CD14-positive monocyte (primary cell): Measurements from ENCODE around the gene SEPTIN6. TPM values are rescaled to one million over a fixed set of nuclear protein-coding genes. Genes with fewer than 3 reads are reported as not detected.
A peak's percentile ranks its signal among the peaks of the same experiment; 100 is the strongest.

Source experiments
- DNase-seq, 3 donors: peaks; one replicate each; pipeline ENCODE4 v3.0.0-alpha.2; 2011 to 2022
- H2AFZ ChIP-seq: 2 replicates; pipeline ENCODE4 v1.6.0; 2012; ENCODE audit warnings: mild to moderate bottlenecking, low read depth, low read length, inconsistent platforms; ENCODE audit not compliant: insufficient read depth, poor library complexity, severe bottlenecking
- H3K27ac ChIP-seq, 2 donors: 1 replicate in 1 of 2; 2 replicates in 1 of 2; pipeline ENCODE4 v1.5.1; 2012 to 2013; ENCODE audit warnings: low read length in 2 of 2, control low read depth in 1 of 2, inconsistent platforms in 1 of 2, low read depth in 1 of 2, mild to moderate bottlenecking in 1 of 2
- H3K27me3 ChIP-seq, 2 donors: one replicate each; pipeline versions ENCODE4 v1.6.0 to v1.6.1; 2011 to 2013; ENCODE audit warnings: low read length in 2 of 2; ENCODE audit not compliant: control insufficient read depth in 2 of 2, insufficient read depth in 2 of 2
- H3K36me3 ChIP-seq, 2 donors: replicated peaks in 1 of 2; 1 replicate in 1 of 2; 2 replicates in 1 of 2; pipeline versions ENCODE4 v1.5.1 to v1.6.1; 2012 to 2013; ENCODE audit warnings: low read length in 2 of 2, control low read depth in 1 of 2, inconsistent platforms in 1 of 2, mild to moderate bottlenecking in 1 of 2; ENCODE audit not compliant: insufficient read depth in 2 of 2, control insufficient read depth in 1 of 2
- H3K4me1 ChIP-seq, 2 donors: 1 replicate in 1 of 2; 2 replicates in 1 of 2; pipeline versions ENCODE4 v1.5.1 to v1.6.1; 2012 to 2013; ENCODE audit warnings: low read length in 2 of 2, control low read depth in 1 of 2, inconsistent platforms in 1 of 2, mild to moderate bottlenecking in 1 of 2, moderate library complexity in 1 of 2; ENCODE audit not compliant: insufficient read depth in 2 of 2, control insufficient read depth in 1 of 2
- H3K4me2 ChIP-seq: replicated peaks from 2 replicates; pipeline ENCODE3; 2012; ENCODE audit warnings: low read length, moderate library complexity, mild to moderate bottlenecking; ENCODE audit not compliant: poor library complexity, severe bottlenecking; ENCODE audit errors: extremely low read depth
- H3K4me3 ChIP-seq, 3 experiments: fragments of 200-600 bp in 1 of 3; sonication (generic) in 1 of 3; replicated peaks in 1 of 3; 1 replicate in 2 of 3; 2 replicates in 1 of 3; pipeline ENCODE4 v1.5.1; 2011 to 2013; ENCODE audit warnings: low read length in 3 of 3, mild to moderate bottlenecking in 3 of 3, control low read depth in 2 of 3, low read depth in 2 of 3, inconsistent platforms in 1 of 3, moderate library complexity in 1 of 3
- H3K79me2 ChIP-seq: 2 replicates; pipeline ENCODE4 v1.6.0; 2012; ENCODE audit warnings: mild to moderate bottlenecking, control low read depth, inconsistent platforms, low read length, moderate library complexity; ENCODE audit not compliant: insufficient read depth
- H3K9ac ChIP-seq: 2 replicates; pipeline ENCODE4 v1.6.0; 2017; ENCODE audit warnings: low read length, mild to moderate bottlenecking; ENCODE audit not compliant: insufficient read depth, poor library complexity, severe bottlenecking
- H3K9me3 ChIP-seq, 2 donors: replicated peaks in 1 of 2; 1 replicate in 1 of 2; 2 replicates in 1 of 2; pipeline versions ENCODE4 v1.5.1 to v1.6.1; 2012 to 2013; ENCODE audit warnings: low read length in 2 of 2, control low read depth in 1 of 2; ENCODE audit not compliant: control insufficient read depth in 1 of 2, insufficient read depth in 1 of 2
- H4K20me1 ChIP-seq: 2 replicates; pipeline ENCODE4 v1.6.0; 2012; ENCODE audit warnings: mild to moderate bottlenecking, low read length, control low read depth, moderate library complexity; ENCODE audit not compliant: insufficient read depth
- H3K27ac Mint-ChIP-seq, 7 donors: one replicate each; pipeline ENCODE4 v1.8.0; 2020; ENCODE audit warnings: mild to moderate bottlenecking in 7 of 7, mixed read lengths in 7 of 7, moderate library complexity in 6 of 7, inconsistent platforms in 2 of 7
- H3K27me3 Mint-ChIP-seq, 3 donors: one replicate each; pipeline ENCODE4 v1.8.0; 2021 to 2022; ENCODE audit warnings: low read depth in 3 of 3, mild to moderate bottlenecking in 3 of 3, mixed read lengths in 3 of 3, moderate library complexity in 3 of 3, inconsistent platforms in 1 of 3
- H3K36me3 Mint-ChIP-seq, 2 donors: one replicate each; pipeline ENCODE4 v1.8.0; 2020; ENCODE audit warnings: mixed read lengths in 2 of 2, inconsistent platforms in 1 of 2, mild to moderate bottlenecking in 1 of 2
- H3K4me1 Mint-ChIP-seq: one replicate; pipeline ENCODE4 v1.8.0; 2020; ENCODE audit warnings: mild to moderate bottlenecking, mixed read lengths
- H3K4me3 Mint-ChIP-seq, 2 donors: one replicate each; pipeline ENCODE4 v1.8.0; 2020; ENCODE audit warnings: mild to moderate bottlenecking in 2 of 2, mixed read lengths in 2 of 2, moderate library complexity in 1 of 2
- H3K9me3 Mint-ChIP-seq, 7 donors: one replicate each; pipeline ENCODE4 v1.8.0; 2020 to 2022; ENCODE audit warnings: mixed read lengths in 7 of 7, mild to moderate bottlenecking in 6 of 7, moderate library complexity in 6 of 7, inconsistent platforms in 2 of 7
- WGBS: methylation state at CpG from one replicate; pipeline ENCODE4 v1.1.5; 2013; ENCODE audit warnings: missing lambda C conversion rate; ENCODE audit not compliant: insufficient coverage; 5-methylcytosine and 5-hydroxymethylcytosine counted together
- intact Hi-C, 2 donors: fragments of 100-400 bp; cut with micrococcal nuclease; formaldehyde crosslinking; loops; one replicate each; pipeline versions ENCODE4 v1.15.0 to v1.15.1; 2023
- polyA plus RNA-seq, 3 donors: library from polyadenylated mRNA; depleted of rRNA in 1 of 3; unstranded in 2 of 3; stranded (reverse) in 1 of 3; fragments of 300-500 nt in 2 of 3; fragments of >200 nt in 1 of 3; fragmentation: Illumina TruSeq in 2 of 3; gene quantifications; 1 replicate in 2 of 3; 2 replicates in 1 of 3; pipeline ENCODE4 v1.2.3, GENCODE V29; 2012 to 2021
- TF ChIP-seq, protein P1 (sequence below): fragments of 200-600 bp; IDR thresholded peaks from one replicate; pipeline ENCODE4 v1.8.0; 2022; ENCODE audit warnings: antibody characterized with exemption, mild to moderate bottlenecking

The SEPTIN6 gene
- polyA plus RNA-seq, 3 donors: 21.8 to 52.7 (median 31.1) TPM

GRCh38 chrX:119648421-119648775 is 44.6 kb downstream of the SEPTIN6 start:
- Histone ChIP-seq H3K9me3 (no peaks in the 10 kb centered on the region), H3K27me3 (no peaks in the 10 kb centered on the region), H3K36me3 (peaks cover 31 to 66% of the 10 kb centered on the region in 2 donors), H2AFZ (no peak overlapping the region), H3K4me1 (no peaks in the 10 kb centered on the region), H3K4me2 (no peak overlapping the region), H3K27ac (no peak overlapping the region), H3K79me2 (no peaks in the 10 kb centered on the region), H4K20me1 (no peaks in the 10 kb centered on the region), H3K9ac (no peak overlapping the region), H3K4me3 (no peak overlapping the region)
- DNase-seq: no peak
- Mint-ChIP-seq H3K27me3 (peaks cover 0 to 9% (median 1%) of the 10 kb centered on the region in 3 donors), H3K9me3 (peaks cover 0 to 2% (median 0%) of the 10 kb centered on the region in 7 donors), H3K4me3 (no peak overlapping the region), H3K4me1 (no peaks in the 10 kb centered on the region), H3K27ac (peak overlapping the region in 1 of 7 donors; percentile 32), H3K36me3 (peaks cover 43 to 64% of the 10 kb centered on the region in 2 donors)
- TF ChIP-seq, protein P1, sequence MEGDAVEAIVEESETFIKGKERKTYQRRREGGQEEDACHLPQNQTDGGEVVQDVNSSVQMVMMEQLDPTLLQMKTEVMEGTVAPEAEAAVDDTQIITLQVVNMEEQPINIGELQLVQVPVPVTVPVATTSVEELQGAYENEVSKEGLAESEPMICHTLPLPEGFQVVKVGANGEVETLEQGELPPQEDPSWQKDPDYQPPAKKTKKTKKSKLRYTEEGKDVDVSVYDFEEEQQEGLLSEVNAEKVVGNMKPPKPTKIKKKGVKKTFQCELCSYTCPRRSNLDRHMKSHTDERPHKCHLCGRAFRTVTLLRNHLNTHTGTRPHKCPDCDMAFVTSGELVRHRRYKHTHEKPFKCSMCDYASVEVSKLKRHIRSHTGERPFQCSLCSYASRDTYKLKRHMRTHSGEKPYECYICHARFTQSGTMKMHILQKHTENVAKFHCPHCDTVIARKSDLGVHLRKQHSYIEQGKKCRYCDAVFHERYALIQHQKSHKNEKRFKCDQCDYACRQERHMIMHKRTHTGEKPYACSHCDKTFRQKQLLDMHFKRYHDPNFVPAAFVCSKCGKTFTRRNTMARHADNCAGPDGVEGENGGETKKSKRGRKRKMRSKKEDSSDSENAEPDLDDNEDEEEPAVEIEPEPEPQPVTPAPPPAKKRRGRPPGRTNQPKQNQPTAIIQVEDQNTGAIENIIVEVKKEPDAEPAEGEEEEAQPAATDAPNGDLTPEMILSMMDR: no peak
- intact Hi-C loops: no loop called here
- WGBS: 100% methylated on average over 1 of the region's 6 CpGs

GRCh38 chrX:119647552-119648420 is 45.2 kb downstream of the SEPTIN6 start:
- H2AFZ ChIP-seq: no peak overlapping the region
- H3K36me3 ChIP-seq: peaks cover 27 to 60% of the 10 kb centered on the region in 2 donors
- no peaks in the 10 kb centered on the region for H3K79me2 ChIP-seq
- peaks cover 2% of the 10 kb centered on the region in 2 donors for H3K4me1 ChIP-seq
- H3K4me2 ChIP-seq: no peak overlapping the region
- DNase-seq: no peak
- Mint-ChIP-seq H3K27ac (peak overlapping the region in 1 of 7 donors; percentile 32), H3K4me3 (no peak overlapping the region), H3K27me3 (peaks cover 0 to 11% (median 1%) of the 10 kb centered on the region in 3 donors), H3K4me1 (peaks cover 3% of the 10 kb centered on the region), H3K36me3 (peaks cover 37 to 58% of the 10 kb centered on the region in 2 donors), H3K9me3 (peaks cover 0 to 2% (median 0%) of the 10 kb centered on the region in 7 donors)
- WGBS: 96% methylated on average over 5 of the region's 17 CpGs
- H3K27ac ChIP-seq: no peak overlapping the region
- no peak overlapping the region for H3K9ac ChIP-seq
- H4K20me1 ChIP-seq: no peaks in the 10 kb centered on the region
- H3K27me3 ChIP-seq: no peaks in the 10 kb centered on the region
- intact Hi-C loops: no loop called here
- no peaks in the 10 kb centered on the region for H3K9me3 ChIP-seq
- TF ChIP-seq, protein P1: no peak
- H3K4me3 ChIP-seq: no peak overlapping the region
